Measurements from ENCODE around the gene JAKMIP1. TPM values are rescaled to one million over a fixed set of nuclear protein-coding genes. Genes with fewer than 3 reads are reported as not detected.

The JAKMIP1 gene
- total and polyA plus RNA-seq, 4 donors: 0.08 to 0.46 (median 0.22) TPM

DNA sequence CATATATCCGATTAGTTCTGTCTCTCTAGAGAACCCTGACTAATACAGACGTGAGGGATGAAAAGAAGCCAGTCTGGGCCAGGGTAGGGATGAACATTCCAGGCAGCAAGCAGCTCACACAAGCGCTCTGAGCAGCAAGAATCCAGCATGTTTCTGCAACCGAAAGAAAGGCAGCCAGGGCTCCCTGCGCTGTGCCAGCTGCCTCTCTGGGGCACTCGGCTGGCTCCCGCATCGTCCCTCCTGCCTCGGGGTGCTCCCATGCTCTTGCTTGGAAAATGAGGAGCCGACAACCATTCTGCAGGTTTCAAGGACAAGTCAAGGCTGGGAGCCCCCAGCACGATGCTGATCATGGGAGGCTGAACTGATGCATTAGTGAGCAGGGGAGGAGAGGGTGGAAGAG, 7.0 kb downstream of the JAKMIP1 start:
- no peaks in the 10 kb centered on the region for H3K36me3 ChIP-seq (ENCODE audit: control insufficient read depth in 4 of 4, insufficient read depth in 4 of 4, low read length in 4 of 4)
- WGBS, 2 donors: 83 to 86% methylated on average over 11 of the region's 11 CpGs
- H3K9ac ChIP-seq (ENCODE audit: insufficient read depth in 1 of 2, low read length in 2 of 2): no peak overlapping the region
- no peak for ATAC-seq (ENCODE audit: insufficient read depth, low FRiP score)
- TF ChIP-seq, protein P1, sequence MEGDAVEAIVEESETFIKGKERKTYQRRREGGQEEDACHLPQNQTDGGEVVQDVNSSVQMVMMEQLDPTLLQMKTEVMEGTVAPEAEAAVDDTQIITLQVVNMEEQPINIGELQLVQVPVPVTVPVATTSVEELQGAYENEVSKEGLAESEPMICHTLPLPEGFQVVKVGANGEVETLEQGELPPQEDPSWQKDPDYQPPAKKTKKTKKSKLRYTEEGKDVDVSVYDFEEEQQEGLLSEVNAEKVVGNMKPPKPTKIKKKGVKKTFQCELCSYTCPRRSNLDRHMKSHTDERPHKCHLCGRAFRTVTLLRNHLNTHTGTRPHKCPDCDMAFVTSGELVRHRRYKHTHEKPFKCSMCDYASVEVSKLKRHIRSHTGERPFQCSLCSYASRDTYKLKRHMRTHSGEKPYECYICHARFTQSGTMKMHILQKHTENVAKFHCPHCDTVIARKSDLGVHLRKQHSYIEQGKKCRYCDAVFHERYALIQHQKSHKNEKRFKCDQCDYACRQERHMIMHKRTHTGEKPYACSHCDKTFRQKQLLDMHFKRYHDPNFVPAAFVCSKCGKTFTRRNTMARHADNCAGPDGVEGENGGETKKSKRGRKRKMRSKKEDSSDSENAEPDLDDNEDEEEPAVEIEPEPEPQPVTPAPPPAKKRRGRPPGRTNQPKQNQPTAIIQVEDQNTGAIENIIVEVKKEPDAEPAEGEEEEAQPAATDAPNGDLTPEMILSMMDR (IDR thresholded peaks at IDR 0.05; ENCODE audit: control extremely low read depth, extremely low read depth): no peak
- DNase-seq: no peak
- peaks cover 0 to 3% (median 0%) of the 10 kb centered on the region in 4 donors for H3K9me3 ChIP-seq (ENCODE audit: control insufficient read depth in 4 of 4, insufficient read depth in 3 of 4, low read length in 3 of 4)
- H3K4me3 ChIP-seq: no peak overlapping the region
- H3K27me3 ChIP-seq (ENCODE audit: control insufficient read depth in 3 of 3, insufficient read depth in 3 of 3, low read length in 2 of 3): peaks cover 0 to 30% (median 26%) of the 10 kb centered on the region in 3 donors
- no peaks in the 10 kb centered on the region for H3K4me1 ChIP-seq (ENCODE audit: control insufficient read depth in 5 of 5, insufficient read depth in 5 of 5, low read length in 5 of 5)
- no peak overlapping the region for H3K27ac ChIP-seq (ENCODE audit: low read depth in 1 of 2, low read length in 1 of 2)

DNA sequence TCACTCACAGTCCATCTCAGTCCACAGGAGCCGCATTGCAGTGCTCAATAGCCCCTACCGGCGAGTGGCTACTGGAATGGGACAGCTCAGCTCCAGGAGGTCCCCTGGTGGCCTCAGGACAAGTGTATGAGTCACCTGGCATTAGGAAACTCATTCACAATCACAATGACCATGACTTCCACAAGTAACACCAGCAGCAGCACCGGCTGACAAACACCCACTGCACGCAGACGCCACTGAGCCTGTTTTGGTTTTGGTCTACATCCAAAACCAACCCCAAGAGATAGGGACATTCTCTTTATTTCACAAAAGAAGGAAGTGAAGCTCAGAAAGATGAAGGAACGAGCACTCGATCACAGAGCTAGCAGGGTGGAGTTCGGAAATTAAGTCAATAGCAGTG, 8.1 kb downstream of the JAKMIP1 start:
- Histone ChIP-seq H3K4me3 (no peak overlapping the region), H3K27me3 (ENCODE audit: control insufficient read depth in 3 of 3, insufficient read depth in 3 of 3, low read length in 2 of 3) (peaks cover 0 to 19% (median 14%) of the 10 kb centered on the region in 3 donors), H3K27ac (ENCODE audit: low read depth in 1 of 2, low read length in 1 of 2) (no peak overlapping the region), H3K36me3 (ENCODE audit: control insufficient read depth in 4 of 4, insufficient read depth in 4 of 4, low read length in 4 of 4) (no peaks in the 10 kb centered on the region), H3K9me3 (ENCODE audit: control insufficient read depth in 4 of 4, insufficient read depth in 3 of 4, low read length in 3 of 4) (peaks cover 0 to 7% (median under 1%) of the 10 kb centered on the region in 4 donors), H3K9ac (ENCODE audit: insufficient read depth in 1 of 2, low read length in 2 of 2) (no peak overlapping the region), H3K4me1 (ENCODE audit: control insufficient read depth in 5 of 5, insufficient read depth in 5 of 5, low read length in 5 of 5) (no peaks in the 10 kb centered on the region)
- no peak for DNase-seq
- TF ChIP-seq, protein P1 (IDR thresholded peaks at IDR 0.05; ENCODE audit: control extremely low read depth, extremely low read depth): no peak
- WGBS, 2 donors: 72 to 75% methylated on average over 9 of the region's 9 CpGs
- no peak for ATAC-seq (ENCODE audit: insufficient read depth, low FRiP score)

DNA sequence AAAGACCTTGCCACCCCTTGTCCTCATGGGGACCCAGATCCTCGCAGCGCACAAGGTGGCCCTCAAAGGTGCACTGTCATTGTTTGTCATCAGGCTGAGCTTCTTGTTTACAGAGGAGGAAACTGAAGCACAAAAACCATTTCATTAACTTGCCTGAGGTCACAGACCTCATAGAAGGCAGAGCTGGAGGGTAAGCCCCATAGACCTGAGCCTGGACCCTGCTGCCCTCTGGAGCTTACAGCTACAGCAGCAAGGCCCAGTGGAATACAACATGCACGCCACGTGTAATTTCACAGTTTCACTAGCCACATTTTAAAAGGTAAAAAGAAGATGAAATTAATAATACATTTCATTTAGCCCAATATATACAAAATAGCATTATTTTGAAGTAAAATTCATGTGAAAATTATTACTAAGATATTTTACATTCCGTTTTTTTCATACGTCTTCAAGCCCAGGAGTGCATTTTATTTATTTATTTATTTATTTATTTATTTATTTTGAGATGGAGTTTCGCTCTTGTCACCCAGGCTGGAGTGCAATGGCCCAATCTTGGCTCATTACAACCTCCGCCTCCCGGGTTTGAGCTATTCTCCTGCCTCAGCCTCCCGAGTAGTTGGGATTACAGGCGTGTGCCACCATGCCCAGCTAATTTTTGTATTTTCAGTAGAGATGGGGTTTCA, 8.8 kb downstream of the JAKMIP1 start:
- Histone ChIP-seq H3K9me3 (ENCODE audit: control insufficient read depth in 4 of 4, insufficient read depth in 3 of 4, low read length in 3 of 4) (peaks cover 0 to 10% (median under 1%) of the 10 kb centered on the region in 4 donors), H3K27ac (ENCODE audit: low read depth in 1 of 2, low read length in 1 of 2) (no peak overlapping the region), H3K9ac (ENCODE audit: insufficient read depth in 1 of 2, low read length in 2 of 2) (no peak overlapping the region), H3K4me1 (ENCODE audit: control insufficient read depth in 5 of 5, insufficient read depth in 5 of 5, low read length in 5 of 5) (no peaks in the 10 kb centered on the region), H3K27me3 (ENCODE audit: control insufficient read depth in 3 of 3, insufficient read depth in 3 of 3, low read length in 2 of 3) (peaks cover 0 to 14% (median 8%) of the 10 kb centered on the region in 3 donors), H3K36me3 (ENCODE audit: control insufficient read depth in 4 of 4, insufficient read depth in 4 of 4, low read length in 4 of 4) (no peaks in the 10 kb centered on the region), H3K4me3 (no peak overlapping the region)
- 89 to 94% methylated on average over 11 of the region's 11 CpGs for WGBS, 2 donors
- ATAC-seq (ENCODE audit: insufficient read depth, low FRiP score): no peak
- no peak for DNase-seq
- TF ChIP-seq, protein P1 (IDR thresholded peaks at IDR 0.05; ENCODE audit: control extremely low read depth, extremely low read depth): no peak
